Chondrocyte (in vitro differentiated cells): Measurements from ENCODE around the gene WWOX. TPM values are rescaled to one million over a fixed set of nuclear protein-coding genes. Genes with fewer than 3 reads are reported as not detected.

Experiments used
- DNase-seq: peaks from one replicate; pipeline ENCODE4 v3.0.0; 2021; ENCODE audit warnings: mixed read lengths, low spot score
- H3K27ac Mint-ChIP-seq: one replicate; pipeline ENCODE4 v1.8.0; 2021; ENCODE audit warnings: mild to moderate bottlenecking, moderate library complexity, mixed read lengths; ENCODE audit not compliant: unreplicated experiment
- H3K27me3 Mint-ChIP-seq: 2 replicates; pipeline ENCODE4 v1.8.0; 2021; ENCODE audit warnings: low read depth, mixed read lengths
- H3K36me3 Mint-ChIP-seq: 2 replicates; pipeline ENCODE4 v1.8.0; 2021; ENCODE audit warnings: low read depth, mixed read lengths
- H3K4me1 Mint-ChIP-seq: 2 replicates; pipeline ENCODE4 v1.8.0; 2021; ENCODE audit warnings: low read depth, mild to moderate bottlenecking, mixed read lengths
- H3K4me3 Mint-ChIP-seq: one replicate; pipeline ENCODE4 v1.8.0; 2021; ENCODE audit warnings: mild to moderate bottlenecking, moderate library complexity, mixed read lengths; ENCODE audit not compliant: unreplicated experiment
- H3K9me3 Mint-ChIP-seq: 2 replicates; pipeline ENCODE4 v1.8.0; 2021; ENCODE audit warnings: low read depth, mixed read lengths
- total RNA-seq: library from RNA; stranded (reverse); gene quantifications from 3 replicates; pipeline ENCODE4 v1.2.1, GENCODE V29; 2021
- TF ChIP-seq, protein P1 (sequence below): fragments of 200-600 bp; sonication (generic); IDR thresholded peaks from 2 replicates; pipeline ENCODE4 v1.5.0; 2021; ENCODE audit warnings: antibody characterized with exemption, mild to moderate bottlenecking, moderate library complexity

WWOX gene
- total RNA-seq, 1 donor from 2014 or later = 12.1 TPM

GRCh38 chr16:78992001-78992400 lies 892.5 kb downstream of the WWOX start:
- Mint-ChIP-seq H3K27ac (no peak overlapping the region), H3K4me1 (peaks cover 3% of the 10 kb centered on the region), H3K4me3 (no peak overlapping the region), H3K36me3 (peaks cover 1% of the 10 kb centered on the region), H3K9me3 (no peaks in the 10 kb centered on the region), H3K27me3 (peaks cover 14% of the 10 kb centered on the region)
- TF ChIP-seq, protein P1, sequence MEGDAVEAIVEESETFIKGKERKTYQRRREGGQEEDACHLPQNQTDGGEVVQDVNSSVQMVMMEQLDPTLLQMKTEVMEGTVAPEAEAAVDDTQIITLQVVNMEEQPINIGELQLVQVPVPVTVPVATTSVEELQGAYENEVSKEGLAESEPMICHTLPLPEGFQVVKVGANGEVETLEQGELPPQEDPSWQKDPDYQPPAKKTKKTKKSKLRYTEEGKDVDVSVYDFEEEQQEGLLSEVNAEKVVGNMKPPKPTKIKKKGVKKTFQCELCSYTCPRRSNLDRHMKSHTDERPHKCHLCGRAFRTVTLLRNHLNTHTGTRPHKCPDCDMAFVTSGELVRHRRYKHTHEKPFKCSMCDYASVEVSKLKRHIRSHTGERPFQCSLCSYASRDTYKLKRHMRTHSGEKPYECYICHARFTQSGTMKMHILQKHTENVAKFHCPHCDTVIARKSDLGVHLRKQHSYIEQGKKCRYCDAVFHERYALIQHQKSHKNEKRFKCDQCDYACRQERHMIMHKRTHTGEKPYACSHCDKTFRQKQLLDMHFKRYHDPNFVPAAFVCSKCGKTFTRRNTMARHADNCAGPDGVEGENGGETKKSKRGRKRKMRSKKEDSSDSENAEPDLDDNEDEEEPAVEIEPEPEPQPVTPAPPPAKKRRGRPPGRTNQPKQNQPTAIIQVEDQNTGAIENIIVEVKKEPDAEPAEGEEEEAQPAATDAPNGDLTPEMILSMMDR = no peak
- no peak for DNase-seq

DNA sequence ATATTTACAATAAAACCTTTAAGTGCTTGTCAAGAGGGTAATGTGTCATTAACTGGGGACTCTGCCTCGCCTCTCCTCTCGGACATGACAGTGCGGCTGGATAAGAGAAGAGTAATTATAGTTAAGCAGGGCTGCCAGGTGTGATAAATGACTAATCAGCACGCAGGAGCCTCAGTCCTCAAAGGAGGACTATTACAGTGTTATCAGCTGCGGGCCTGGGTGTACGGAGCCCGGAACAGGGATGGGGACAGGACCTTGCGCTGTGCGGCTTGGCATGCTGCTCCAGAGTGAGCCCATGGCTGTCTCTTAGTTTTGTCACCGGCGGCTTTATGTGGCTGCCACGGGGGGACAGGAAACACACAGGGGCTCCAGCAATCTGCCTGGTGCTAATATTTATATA lies 893.9 kb downstream of the WWOX start:
- no peak for DNase-seq
- H3K9me3 Mint-ChIP-seq = no peaks in the 10 kb centered on the region
- TF ChIP-seq, protein P1 = no peak
- no peak overlapping the region for H3K27ac Mint-ChIP-seq
- no peaks in the 10 kb centered on the region for H3K4me1 Mint-ChIP-seq
- H3K36me3 Mint-ChIP-seq = peaks cover 1% of the 10 kb centered on the region
- no peak overlapping the region for H3K4me3 Mint-ChIP-seq
- peaks cover 15% of the 10 kb centered on the region for H3K27me3 Mint-ChIP-seq

- H3K4me1 Mint-ChIP-seq = no peaks in the 10 kb centered on the region
- no peak overlapping the region for H3K4me3 Mint-ChIP-seq
- TF ChIP-seq, protein P1 = no peak
- H3K27me3 Mint-ChIP-seq = peaks cover 15% of the 10 kb centered on the region
- no peak overlapping the region for H3K27ac Mint-ChIP-seq
- H3K36me3 Mint-ChIP-seq = peaks cover 1% of the 10 kb centered on the region
- no peaks in the 10 kb centered on the region for H3K9me3 Mint-ChIP-seq
- no peak for DNase-seq
Observed at GRCh38 chr16:78994135-78994745, 894.8 kb downstream of the WWOX start.

GRCh38 chr16:78995441-78995840 lies 896.0 kb downstream of the WWOX start:
- H3K27me3 Mint-ChIP-seq = peaks cover 15% of the 10 kb centered on the region
- no peak for DNase-seq
- no peaks in the 10 kb centered on the region for H3K9me3 Mint-ChIP-seq
- peaks cover under 1% of the 10 kb centered on the region for H3K36me3 Mint-ChIP-seq
- H3K27ac Mint-ChIP-seq = no peak overlapping the region
- TF ChIP-seq, protein P1 = no peak
- H3K4me3 Mint-ChIP-seq = no peak overlapping the region
- H3K4me1 Mint-ChIP-seq = no peaks in the 10 kb centered on the region

- DNase-seq = no peak
- Mint-ChIP-seq H3K9me3 (no peaks in the 10 kb centered on the region), H3K4me3 (no peak overlapping the region), H3K27me3 (peaks cover 14% of the 10 kb centered on the region), H3K4me1 (no peaks in the 10 kb centered on the region), H3K36me3 (no peaks in the 10 kb centered on the region), H3K27ac (no peak overlapping the region)
- TF ChIP-seq, protein P1 = no peak
Observed at GRCh38 chr16:78996790-78997189, 897.3 kb downstream of the WWOX start.
